ENCODE results near the gene PIGQ. TPM values are rescaled to one million over a fixed set of nuclear protein-coding genes. Genes with fewer than 3 reads are reported as not detected.

Gene PIGQ
- total and polyA plus RNA-seq, 2 of the 13 experiments (the other 11 are each of a cell fraction or from before 2014, with no cell fraction given) = 7.7 to 19.7 TPM

GRCh38 chr16:554297-554621 is 15.5 kb upstream of the PIGQ start:
- POLR2A ChIA-PET = interaction anchor here (1.0 kb wide), 1 partner anchor 10 kb away, joined by 3 read pairs; no protein-coding TSS in a partner anchor
- Histone ChIP-seq H3K4me2 (ENCODE audit: low read depth, low read length) (peak overlapping the region; percentile 13; the same call in 1 of the 2 replicates), H4K20me1 (ENCODE audit: insufficient read depth, low read length) (no peaks in the 10 kb centered on the region), H3K4me3 (replicated peaks in 1 of 3; ENCODE audit: insufficient read depth in 1 of 3, low read depth in 2 of 3, low read length in 3 of 3) (no peak overlapping the region), H3K9me3 (ENCODE audit: low read length) (no peaks in the 10 kb centered on the region), H3K36me3 (replicated peaks in 1 of 2; ENCODE audit: control insufficient read depth in 1 of 2, insufficient read depth in 2 of 2, low read length in 2 of 2) (peaks cover 0 to 4% of the 10 kb centered on the region in 2 experiments; a peak in 1 of 5 replicates), H3K9ac (ENCODE audit: insufficient read depth, low read depth, low read length) (no peak overlapping the region), H2AFZ (ENCODE audit: low read length) (no peak overlapping the region), H3K79me2 (ENCODE audit: insufficient read depth, low read length) (no peaks in the 10 kb centered on the region), H3K27ac (ENCODE audit: extremely low read length, insufficient read depth, low read length) (peak overlapping the region; percentile 67), H3K4me1 (ENCODE audit: insufficient read depth, low read length) (peaks cover 57% of the 10 kb centered on the region), H3K27me3 (ENCODE audit: control insufficient read depth in 1 of 2, insufficient read depth in 2 of 2, low read length in 2 of 2) (peaks cover 0 to 8% of the 10 kb centered on the region in 2 experiments; a peak in 2 of 5 replicates)
- intact Hi-C loops (cut with micrococcal nuclease; ENCODE audit: unreplicated experiment) = no loop called here
- WGBS (ENCODE audit: low lambda C conversion rate) = 31% methylated on average over 8 of the region's 11 CpGs
- FAIRE-seq (no peak), DNase-seq (ENCODE audit: low spot score) (peak; percentile 24), ATAC-seq (no peak)
- BruUV-seq (replicated peaks) = no TSS peak
- CTCF ChIA-PET (ENCODE audit: low intra/inter-chr PET ratio, low total read pairs) = no interaction called here
- in situ Hi-C loops (cut with HindIII; ENCODE audit: extremely low pct_ligation_motif_present, low pct_unique_long_range_greater_than_20kb) = no loop called here
- no peak for TF ChIP-seq MATR3 (CRISPR knock-in tag; IDR thresholded peaks at IDR 0.05)
- peak; percentile 33; the same call in 1 of the 2 replicates for TF ChIP-seq RXRB (CRISPR knock-in tag; IDR thresholded peaks at IDR 0.05; ENCODE audit: borderline replicate concordance)
- TF ChIP-seq ISX (CRISPR knock-in tag; conservative IDR thresholded peaks at IDR 0.05) = no peak
- no peak for TF ChIP-seq GABPA (IDR thresholded peaks at IDR 0.05; ENCODE audit: low read depth, low read length)
- peak; percentile 52; the same call in 1 of the 2 replicates for TF ChIP-seq GABPA (CRISPR knock-in tag; IDR thresholded peaks at IDR 0.05; ENCODE audit: low read depth)
- TF ChIP-seq ATF3 (CRISPR knock-in tag; IDR thresholded peaks at IDR 0.05) = no peak
- 0 out of 2 replicates have a peak, but pooled peaks have one; percentile 17 for TF ChIP-seq RARA (CRISPR knock-in tag; IDR thresholded peaks at IDR 0.05)
- TF ChIP-seq ETV5 (CRISPR knock-in tag; IDR thresholded peaks at IDR 0.05; ENCODE audit: borderline replicate concordance) = peak; percentile 59; the same call in 1 of the 2 replicates
- TF ChIP-seq CBX2 (IDR thresholded peaks at IDR 0.05; ENCODE audit: low read depth, low read length) = no peak
- TF ChIP-seq CBX2 (CRISPR knock-in tag; IDR thresholded peaks at IDR 0.05; ENCODE audit: low read depth) = no peak
- TF ChIP-seq SRY (CRISPR knock-in tag; IDR thresholded peaks at IDR 0.05) = no peak
- TF ChIP-seq ZNF850 (CRISPR knock-in tag; conservative IDR thresholded peaks at IDR 0.05) = peak; percentile 99
- TF ChIP-seq PAWR (CRISPR knock-in tag; IDR thresholded peaks at IDR 0.05; ENCODE audit: borderline replicate concordance) = no peak
- TF ChIP-seq PATZ1 (CRISPR knock-in tag; IDR thresholded peaks at IDR 0.05) = 0 out of 2 replicates have a peak, but pooled peaks have one; percentile 19
- TF ChIP-seq ZNF543 (CRISPR knock-in tag; IDR thresholded peaks at IDR 0.05) = no peak
- no peak for TF ChIP-seq HMGXB4 (CRISPR knock-in tag; IDR thresholded peaks at IDR 0.05; ENCODE audit: borderline replicate concordance in 1 of 2, low read depth in 1 of 2)
- TF ChIP-seq ZFP1 (CRISPR knock-in tag; IDR thresholded peaks at IDR 0.05) = no peak
- no peak for TF ChIP-seq ZBTB39 (CRISPR knock-in tag; IDR thresholded peaks at IDR 0.05)
- TF ChIP-seq PPARG (CRISPR knock-in tag; conservative IDR thresholded peaks at IDR 0.05) = peak; percentile 83; the same call in 1 of the 2 replicates
- no peak for TF ChIP-seq NR2F6 (IDR thresholded peaks at IDR 0.05)
- TF ChIP-seq NR2F6 (CRISPR knock-in tag; IDR thresholded peaks at IDR 0.05) = 0 out of 2 replicates have a peak, but pooled peaks have one; percentile 12
- no peak for TF ChIP-seq MED8 (CRISPR knock-in tag; IDR thresholded peaks at IDR 0.05; ENCODE audit: insufficient replicate concordance)

All from HepG2 (cell line).